OCI-LY1 (cell line): ENCODE results near the gene PEAR1.
"Not testable (repeated sequence)": the region's sequence is repeated elsewhere in the genome, so short reads cannot be mapped to it uniquely, and the experiment has no call there.

Experiments used
- H2AFZ ChIP-seq: fragments of 200-600 bp; sonication (generic), shearing (Covaris generic); 2 replicates; pipeline ENCODE4 v1.6.0; 2014; ENCODE audit warnings: antibody characterized with exemption, mild to moderate bottlenecking, low read length
- H3F3A ChIP-seq: fragments of 200-600 bp; sonication (generic), shearing (Covaris generic); 2 replicates; pipeline ENCODE4 v1.6.0; 2014; ENCODE audit warnings: mild to moderate bottlenecking, antibody characterized with exemption, low read length, moderate library complexity; ENCODE audit not compliant: insufficient read depth
- H3K27ac ChIP-seq: fragments of 200-600 bp; sonication (generic); 2 replicates; pipeline ENCODE4 v1.5.1; 2014; ENCODE audit warnings: low read length, mixed run types, mild to moderate bottlenecking, low read depth; ENCODE audit not compliant: poor library complexity, severe bottlenecking
- H3K27me3 ChIP-seq: fragments of 200-600 bp; sonication (generic); 2 replicates; pipeline ENCODE4 v1.6.0; 2014; ENCODE audit warnings: antibody characterized with exemption, mild to moderate bottlenecking, low read length, moderate library complexity; ENCODE audit not compliant: insufficient read depth
- H3K36me3 ChIP-seq: fragments of 200-600 bp; sonication (generic); 2 replicates; pipeline ENCODE4 v1.6.1; 2014; ENCODE audit warnings: mild to moderate bottlenecking, antibody characterized with exemption, low read length, moderate library complexity, mixed read lengths; ENCODE audit not compliant: insufficient read depth
- H3K4me1 ChIP-seq: fragments of 200-600 bp; sonication (generic); 2 replicates; pipeline ENCODE4 v1.5.1; 2014; ENCODE audit warnings: mild to moderate bottlenecking, low read length, moderate library complexity; ENCODE audit not compliant: insufficient read depth, severe bottlenecking
- H3K4me2 ChIP-seq: fragments of 200-600 bp; sonication (generic), shearing (Covaris generic); 2 replicates; pipeline ENCODE4 v1.6.1; 2014; ENCODE audit warnings: low read length
- H3K4me3 ChIP-seq: fragments of 200-600 bp; sonication (generic); 2 replicates; pipeline ENCODE4 v1.5.1; 2014; ENCODE audit warnings: low read length, low read depth, mild to moderate bottlenecking, mixed read lengths; ENCODE audit not compliant: poor library complexity, severe bottlenecking
- H3K79me2 ChIP-seq: fragments of 200-600 bp; shearing (Covaris generic); 2 replicates; pipeline ENCODE4 v1.6.1; 2016; ENCODE audit warnings: mixed run types, low read length, mixed read lengths; ENCODE audit not compliant: insufficient read depth
- H3K9ac ChIP-seq: fragments of 200-600 bp; sonication (generic), shearing (Covaris generic); 2 replicates; pipeline ENCODE4 v1.6.1; 2014; ENCODE audit warnings: mild to moderate bottlenecking, low read length, mixed read lengths
- H3K9me2 ChIP-seq: fragments of 200-600 bp; sonication (generic), shearing (Covaris generic); 2 replicates; pipeline ENCODE4 v1.6.1; 2014; ENCODE audit warnings: low read depth, mild to moderate bottlenecking, low read length, mixed read lengths
- H3K9me3 ChIP-seq: fragments of 200-600 bp; shearing (Covaris generic); 2 replicates; pipeline ENCODE4 v1.6.1; 2014; ENCODE audit warnings: low read length, mixed read lengths
- H4K20me1 ChIP-seq: fragments of 200-600 bp; sonication (generic), shearing (Covaris generic); 2 replicates; pipeline ENCODE4 v1.6.0; 2016; ENCODE audit warnings: mild to moderate bottlenecking, low read length; ENCODE audit not compliant: insufficient read depth
- EZH2 ChIP-seq: fragments of 200-600 bp; sonication (generic), shearing (Covaris generic); IDR thresholded peaks from 2 replicates; pipeline ENCODE4 v1.8.0; 2017; ENCODE audit warnings: borderline replicate concordance, mixed run types, mild to moderate bottlenecking, antibody characterized with exemption, low read length, moderate library complexity, mixed read lengths
- TF ChIP-seq, protein P1 (sequence below): fragments of 200-600 bp; sonication (generic), shearing (Covaris generic); IDR thresholded peaks from 2 replicates; pipeline ENCODE4 v1.5.1; 2017; ENCODE audit warnings: mild to moderate bottlenecking, antibody characterized with exemption, low read length, moderate library complexity, mixed read lengths

Gene PEAR1

DNA sequence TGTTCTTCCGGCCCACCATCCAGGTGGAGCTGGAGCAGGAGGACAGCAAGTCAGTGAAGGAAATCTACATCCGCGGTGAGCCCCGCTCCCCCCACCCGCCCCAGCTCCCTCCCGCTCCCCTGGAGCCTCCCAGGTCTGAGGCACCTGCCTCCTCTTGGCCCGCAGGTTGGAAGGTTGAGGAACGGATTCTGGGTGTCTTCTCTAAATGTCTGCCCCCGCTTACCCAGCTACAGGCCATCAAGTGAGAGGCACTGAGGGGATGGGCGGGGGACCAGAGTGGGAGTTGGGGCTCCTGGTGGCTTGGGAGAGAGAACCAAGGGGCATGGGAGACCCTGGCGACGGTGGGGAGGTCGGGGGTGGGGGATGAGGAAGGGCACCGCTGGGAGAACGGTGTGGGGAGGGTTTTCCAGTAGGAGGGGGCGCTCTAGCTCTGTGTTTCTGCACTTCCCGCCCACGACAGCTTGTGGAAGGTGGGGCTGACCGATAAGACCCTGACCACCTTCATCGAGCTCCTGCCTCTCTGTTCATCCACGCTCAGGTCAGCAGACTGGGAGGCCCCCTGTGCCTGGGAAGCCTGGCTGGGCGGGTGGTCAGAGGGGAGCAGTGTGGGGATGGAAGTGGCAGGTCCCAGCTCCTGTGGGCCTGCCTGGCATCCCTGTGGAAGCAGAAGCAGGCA, 31.1 kb downstream of the PEAR1 start:
- Histone ChIP-seq H3K4me1 (no peaks in the 10 kb centered on the region), H3K9ac (no peak overlapping the region), H3K4me2 (no peak overlapping the region), H2AFZ (no peak overlapping the region), H3K9me3 (no peaks in the 10 kb centered on the region), H3K79me2 (no peaks in the 10 kb centered on the region), H3K27ac (no peak overlapping the region), H3K9me2 (no peaks in the 10 kb centered on the region), H3K4me3 (no peak overlapping the region), H3K27me3 (peaks cover 10% of the 10 kb centered on the region; the same call in 1 of the 2 replicates), H3K36me3 (no peaks in the 10 kb centered on the region), H4K20me1 (no peaks in the 10 kb centered on the region), H3F3A (no peaks in the 10 kb centered on the region)
- TF ChIP-seq EZH2 = no peak
- TF ChIP-seq, protein P1, sequence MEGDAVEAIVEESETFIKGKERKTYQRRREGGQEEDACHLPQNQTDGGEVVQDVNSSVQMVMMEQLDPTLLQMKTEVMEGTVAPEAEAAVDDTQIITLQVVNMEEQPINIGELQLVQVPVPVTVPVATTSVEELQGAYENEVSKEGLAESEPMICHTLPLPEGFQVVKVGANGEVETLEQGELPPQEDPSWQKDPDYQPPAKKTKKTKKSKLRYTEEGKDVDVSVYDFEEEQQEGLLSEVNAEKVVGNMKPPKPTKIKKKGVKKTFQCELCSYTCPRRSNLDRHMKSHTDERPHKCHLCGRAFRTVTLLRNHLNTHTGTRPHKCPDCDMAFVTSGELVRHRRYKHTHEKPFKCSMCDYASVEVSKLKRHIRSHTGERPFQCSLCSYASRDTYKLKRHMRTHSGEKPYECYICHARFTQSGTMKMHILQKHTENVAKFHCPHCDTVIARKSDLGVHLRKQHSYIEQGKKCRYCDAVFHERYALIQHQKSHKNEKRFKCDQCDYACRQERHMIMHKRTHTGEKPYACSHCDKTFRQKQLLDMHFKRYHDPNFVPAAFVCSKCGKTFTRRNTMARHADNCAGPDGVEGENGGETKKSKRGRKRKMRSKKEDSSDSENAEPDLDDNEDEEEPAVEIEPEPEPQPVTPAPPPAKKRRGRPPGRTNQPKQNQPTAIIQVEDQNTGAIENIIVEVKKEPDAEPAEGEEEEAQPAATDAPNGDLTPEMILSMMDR = no peak

DNA sequence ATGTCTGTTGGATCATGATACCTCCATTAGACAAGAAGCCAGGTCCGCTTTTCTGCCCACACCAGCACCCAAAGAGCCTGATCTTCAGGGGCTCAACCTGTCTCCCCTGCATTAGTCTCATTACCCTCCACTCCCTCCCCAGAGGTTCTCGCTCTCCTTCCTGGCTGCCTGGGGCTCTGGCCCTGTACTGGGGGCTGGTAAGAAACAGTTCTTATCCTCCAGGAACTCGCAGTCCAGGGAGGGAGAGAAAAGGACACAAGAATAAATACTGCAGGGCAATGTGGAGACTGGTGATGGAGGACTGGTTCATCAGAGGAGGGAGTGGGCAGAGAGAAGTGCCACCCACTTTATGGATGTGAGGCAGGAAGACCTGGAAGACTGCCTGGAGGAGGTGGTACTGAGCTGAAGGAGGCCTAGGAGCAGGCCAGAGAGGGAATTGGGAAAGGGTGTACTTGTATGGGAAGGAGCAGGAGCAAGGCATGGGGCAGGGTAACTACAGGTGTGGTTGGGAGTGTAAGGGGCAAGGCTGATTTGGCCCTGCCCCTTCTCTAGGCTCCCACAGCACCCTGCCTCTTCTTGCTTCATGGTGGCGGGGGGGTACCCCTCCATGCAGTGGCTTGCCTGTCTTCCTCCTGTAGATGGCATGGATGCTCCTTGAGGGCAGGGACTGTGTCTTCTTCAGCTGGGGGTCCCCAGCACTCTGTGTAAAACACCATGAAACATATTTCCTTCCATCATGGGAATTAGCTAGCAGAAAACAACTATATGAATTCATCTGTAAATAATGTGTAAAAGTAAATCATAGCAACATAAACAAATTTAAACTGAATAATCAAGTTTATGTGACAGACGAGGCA, 31.9 kb downstream of the PEAR1 start:
- H3K79me2 ChIP-seq = no peaks in the 10 kb centered on the region
- H3K4me3 ChIP-seq = no peak overlapping the region
- no peaks in the 10 kb centered on the region for H3F3A ChIP-seq
- H3K4me1 ChIP-seq = no peaks in the 10 kb centered on the region
- no peaks in the 10 kb centered on the region for H3K9me2 ChIP-seq
- no peak overlapping the region for H3K27ac ChIP-seq
- H4K20me1 ChIP-seq = no peaks in the 10 kb centered on the region
- no peaks in the 10 kb centered on the region for H3K9me3 ChIP-seq
- H3K4me2 ChIP-seq = no peak overlapping the region
- TF ChIP-seq, protein P1 = no peak
- TF ChIP-seq EZH2 = no peak
- 0 out of 2 replicates have a peak, but pooled peaks cover 10% of the 10 kb centered on the region for H3K27me3 ChIP-seq
- no peaks in the 10 kb centered on the region for H3K36me3 ChIP-seq
- no peak overlapping the region for H3K9ac ChIP-seq
- H2AFZ ChIP-seq = no peak overlapping the region

DNA sequence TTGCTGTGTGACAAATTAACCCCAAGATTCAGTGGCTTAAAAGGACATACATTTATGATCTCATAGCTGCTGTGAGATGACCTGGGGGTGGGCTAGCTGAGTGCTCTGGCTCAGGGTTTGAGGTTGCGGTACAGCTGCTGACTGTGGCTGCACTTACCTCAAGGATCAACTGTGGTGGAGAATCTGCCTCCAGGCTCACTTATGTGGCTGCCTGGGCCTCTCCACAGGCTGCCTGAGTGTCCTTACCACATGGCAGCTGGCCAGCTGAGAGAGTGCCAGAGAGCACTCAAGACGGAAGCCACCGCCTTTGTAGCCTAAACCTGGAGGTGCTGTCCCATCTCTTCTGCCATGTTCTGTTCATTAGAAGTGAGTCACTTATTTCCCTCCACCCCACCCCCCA, 32.7 kb downstream of the PEAR1 start:
- H3K27ac ChIP-seq = no peak overlapping the region
- 0 out of 2 replicates have a peak, but pooled peaks cover 7% of the 10 kb centered on the region for H3K27me3 ChIP-seq
- no peak for TF ChIP-seq EZH2
- TF ChIP-seq, protein P1 = no peak
- H3K4me2 ChIP-seq = no peak overlapping the region
- H4K20me1 ChIP-seq = no peaks in the 10 kb centered on the region
- H3F3A ChIP-seq = no peaks in the 10 kb centered on the region
- H3K9me2 ChIP-seq = no peaks in the 10 kb centered on the region
- no peak overlapping the region for H3K4me3 ChIP-seq
- H3K4me1 ChIP-seq = no peaks in the 10 kb centered on the region
- H3K9me3 ChIP-seq = no peaks in the 10 kb centered on the region
- no peaks in the 10 kb centered on the region for H3K79me2 ChIP-seq
- H3K9ac ChIP-seq = no peak overlapping the region
- no peaks in the 10 kb centered on the region for H3K36me3 ChIP-seq
- H2AFZ ChIP-seq = no peak overlapping the region

DNA sequence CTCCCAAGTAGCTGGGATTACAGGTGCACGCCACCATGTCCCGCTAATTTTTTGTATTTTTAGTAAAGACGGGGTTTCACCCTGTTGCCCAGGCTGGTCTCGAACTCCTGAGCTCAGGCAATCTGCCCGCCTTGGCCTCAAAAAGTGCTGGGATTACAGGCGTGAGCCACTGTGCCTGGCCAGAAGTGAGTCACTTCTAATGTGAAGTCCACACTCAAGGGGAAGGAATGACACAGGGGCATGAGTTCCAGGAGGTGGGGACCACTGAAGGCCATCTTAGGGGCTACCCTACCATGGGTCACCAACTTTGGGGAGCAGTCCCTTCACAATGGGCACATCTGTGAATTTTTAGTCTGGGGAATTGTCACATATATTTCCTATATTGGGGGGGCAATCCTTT, 33.2 kb downstream of the PEAR1 start:
- not testable (repeated sequence) for H3K27me3 ChIP-seq

More for the DNA sequence above, 33.2 kb downstream of the PEAR1 start:
- not testable (repeated sequence) for H2AFZ ChIP-seq, H3K27ac ChIP-seq, H3F3A ChIP-seq, H3K9me2 ChIP-seq, H3K4me1 ChIP-seq, H3K79me2 ChIP-seq, H4K20me1 ChIP-seq, H3K36me3 ChIP-seq, H3K4me3 ChIP-seq, H3K9me3 ChIP-seq, H3K9ac ChIP-seq, H3K4me2 ChIP-seq
